Peyer's patch (tissue), 4 donors: ENCODE data around the gene STEAP3.

Experiments used
- POLR2A ChIP-seq, 2 donors: fragments of 450-650 bp; IDR thresholded peaks; one replicate each; pipeline ENCODE4 v1.5.1; 2017; ENCODE audit warnings: antibody characterized with exemption in 2 of 2, mild to moderate bottlenecking in 2 of 2, moderate library complexity in 2 of 2
- TF ChIP-seq, protein P1 (sequence below), 6 experiments: fragments of 450-650 bp in 4 of 6; fragments of 200-600 bp in 2 of 6; sonication (generic) in 1 of 6; IDR thresholded peaks; one replicate each; pipeline ENCODE4 v1.5.1; 2017 to 2019; ENCODE audit warnings: antibody characterized with exemption in 6 of 6, mild to moderate bottlenecking in 3 of 6, moderate library complexity in 1 of 6

- TF ChIP-seq, protein P1, sequence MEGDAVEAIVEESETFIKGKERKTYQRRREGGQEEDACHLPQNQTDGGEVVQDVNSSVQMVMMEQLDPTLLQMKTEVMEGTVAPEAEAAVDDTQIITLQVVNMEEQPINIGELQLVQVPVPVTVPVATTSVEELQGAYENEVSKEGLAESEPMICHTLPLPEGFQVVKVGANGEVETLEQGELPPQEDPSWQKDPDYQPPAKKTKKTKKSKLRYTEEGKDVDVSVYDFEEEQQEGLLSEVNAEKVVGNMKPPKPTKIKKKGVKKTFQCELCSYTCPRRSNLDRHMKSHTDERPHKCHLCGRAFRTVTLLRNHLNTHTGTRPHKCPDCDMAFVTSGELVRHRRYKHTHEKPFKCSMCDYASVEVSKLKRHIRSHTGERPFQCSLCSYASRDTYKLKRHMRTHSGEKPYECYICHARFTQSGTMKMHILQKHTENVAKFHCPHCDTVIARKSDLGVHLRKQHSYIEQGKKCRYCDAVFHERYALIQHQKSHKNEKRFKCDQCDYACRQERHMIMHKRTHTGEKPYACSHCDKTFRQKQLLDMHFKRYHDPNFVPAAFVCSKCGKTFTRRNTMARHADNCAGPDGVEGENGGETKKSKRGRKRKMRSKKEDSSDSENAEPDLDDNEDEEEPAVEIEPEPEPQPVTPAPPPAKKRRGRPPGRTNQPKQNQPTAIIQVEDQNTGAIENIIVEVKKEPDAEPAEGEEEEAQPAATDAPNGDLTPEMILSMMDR (IDR thresholded peaks at IDR 0.05): no peak
- no peak for TF ChIP-seq POLR2A (IDR thresholded peaks at IDR 0.05)
Measured at GRCh38 chr2:119304847-119305246, 81.2 kb downstream of the STEAP3 start.
